CD14-positive monocyte (primary cell): ENCODE data around the gene SEPTIN5. TPM values are rescaled to one million over a fixed set of nuclear protein-coding genes. Genes with fewer than 3 reads are reported as not detected.

ENCODE experiments used
- DNase-seq, 3 donors: peaks; one replicate each; pipeline ENCODE4 v3.0.0-alpha.2; 2011 to 2022
- H2AFZ ChIP-seq: 2 replicates; pipeline ENCODE4 v1.6.0; 2012; ENCODE audit warnings: mild to moderate bottlenecking, low read depth, low read length, inconsistent platforms; ENCODE audit not compliant: insufficient read depth, poor library complexity, severe bottlenecking
- H3K27ac ChIP-seq, 2 donors: 1 replicate in 1 of 2; 2 replicates in 1 of 2; pipeline ENCODE4 v1.5.1; 2012 to 2013; ENCODE audit warnings: low read length in 2 of 2, control low read depth in 1 of 2, inconsistent platforms in 1 of 2, low read depth in 1 of 2, mild to moderate bottlenecking in 1 of 2
- H3K27me3 ChIP-seq, 2 donors: one replicate each; pipeline versions ENCODE4 v1.6.0 to v1.6.1; 2011 to 2013; ENCODE audit warnings: low read length in 2 of 2; ENCODE audit not compliant: control insufficient read depth in 2 of 2, insufficient read depth in 2 of 2
- H3K36me3 ChIP-seq, 2 donors: replicated peaks in 1 of 2; 1 replicate in 1 of 2; 2 replicates in 1 of 2; pipeline versions ENCODE4 v1.5.1 to v1.6.1; 2012 to 2013; ENCODE audit warnings: low read length in 2 of 2, control low read depth in 1 of 2, inconsistent platforms in 1 of 2, mild to moderate bottlenecking in 1 of 2; ENCODE audit not compliant: insufficient read depth in 2 of 2, control insufficient read depth in 1 of 2
- H3K4me1 ChIP-seq, 2 donors: 1 replicate in 1 of 2; 2 replicates in 1 of 2; pipeline versions ENCODE4 v1.5.1 to v1.6.1; 2012 to 2013; ENCODE audit warnings: low read length in 2 of 2, control low read depth in 1 of 2, inconsistent platforms in 1 of 2, mild to moderate bottlenecking in 1 of 2, moderate library complexity in 1 of 2; ENCODE audit not compliant: insufficient read depth in 2 of 2, control insufficient read depth in 1 of 2
- H3K4me2 ChIP-seq: replicated peaks from 2 replicates; pipeline ENCODE3; 2012; ENCODE audit warnings: low read length, moderate library complexity, mild to moderate bottlenecking; ENCODE audit not compliant: poor library complexity, severe bottlenecking; ENCODE audit errors: extremely low read depth
- H3K4me3 ChIP-seq, 3 experiments: fragments of 200-600 bp in 1 of 3; sonication (generic) in 1 of 3; replicated peaks in 1 of 3; 1 replicate in 2 of 3; 2 replicates in 1 of 3; pipeline ENCODE4 v1.5.1; 2011 to 2013; ENCODE audit warnings: low read length in 3 of 3, mild to moderate bottlenecking in 3 of 3, control low read depth in 2 of 3, low read depth in 2 of 3, inconsistent platforms in 1 of 3, moderate library complexity in 1 of 3
- H3K79me2 ChIP-seq: 2 replicates; pipeline ENCODE4 v1.6.0; 2012; ENCODE audit warnings: mild to moderate bottlenecking, control low read depth, inconsistent platforms, low read length, moderate library complexity; ENCODE audit not compliant: insufficient read depth
- H3K9ac ChIP-seq: 2 replicates; pipeline ENCODE4 v1.6.0; 2017; ENCODE audit warnings: low read length, mild to moderate bottlenecking; ENCODE audit not compliant: insufficient read depth, poor library complexity, severe bottlenecking
- H3K9me3 ChIP-seq, 2 donors: replicated peaks in 1 of 2; 1 replicate in 1 of 2; 2 replicates in 1 of 2; pipeline versions ENCODE4 v1.5.1 to v1.6.1; 2012 to 2013; ENCODE audit warnings: low read length in 2 of 2, control low read depth in 1 of 2; ENCODE audit not compliant: control insufficient read depth in 1 of 2, insufficient read depth in 1 of 2
- H4K20me1 ChIP-seq: 2 replicates; pipeline ENCODE4 v1.6.0; 2012; ENCODE audit warnings: mild to moderate bottlenecking, low read length, control low read depth, moderate library complexity; ENCODE audit not compliant: insufficient read depth
- H3K27ac Mint-ChIP-seq, 7 donors: one replicate each; pipeline ENCODE4 v1.8.0; 2020; ENCODE audit warnings: mild to moderate bottlenecking in 7 of 7, mixed read lengths in 7 of 7, moderate library complexity in 6 of 7, inconsistent platforms in 2 of 7
- H3K27me3 Mint-ChIP-seq, 3 donors: one replicate each; pipeline ENCODE4 v1.8.0; 2021 to 2022; ENCODE audit warnings: low read depth in 3 of 3, mild to moderate bottlenecking in 3 of 3, mixed read lengths in 3 of 3, moderate library complexity in 3 of 3, inconsistent platforms in 1 of 3
- H3K36me3 Mint-ChIP-seq, 2 donors: one replicate each; pipeline ENCODE4 v1.8.0; 2020; ENCODE audit warnings: mixed read lengths in 2 of 2, inconsistent platforms in 1 of 2, mild to moderate bottlenecking in 1 of 2
- H3K4me1 Mint-ChIP-seq: one replicate; pipeline ENCODE4 v1.8.0; 2020; ENCODE audit warnings: mild to moderate bottlenecking, mixed read lengths
- H3K4me3 Mint-ChIP-seq, 2 donors: one replicate each; pipeline ENCODE4 v1.8.0; 2020; ENCODE audit warnings: mild to moderate bottlenecking in 2 of 2, mixed read lengths in 2 of 2, moderate library complexity in 1 of 2
- H3K9me3 Mint-ChIP-seq, 7 donors: one replicate each; pipeline ENCODE4 v1.8.0; 2020 to 2022; ENCODE audit warnings: mixed read lengths in 7 of 7, mild to moderate bottlenecking in 6 of 7, moderate library complexity in 6 of 7, inconsistent platforms in 2 of 7
- WGBS: methylation state at CpG from one replicate; pipeline ENCODE4 v1.1.5; 2013; ENCODE audit warnings: missing lambda C conversion rate; ENCODE audit not compliant: insufficient coverage; 5-methylcytosine and 5-hydroxymethylcytosine counted together
- intact Hi-C, 2 donors: fragments of 100-400 bp; cut with micrococcal nuclease; formaldehyde crosslinking; loops; one replicate each; pipeline versions ENCODE4 v1.15.0 to v1.15.1; 2023
- polyA plus RNA-seq, 3 donors: library from polyadenylated mRNA; depleted of rRNA in 1 of 3; unstranded in 2 of 3; stranded (reverse) in 1 of 3; fragments of 300-500 nt in 2 of 3; fragments of >200 nt in 1 of 3; fragmentation: Illumina TruSeq in 2 of 3; gene quantifications; 1 replicate in 2 of 3; 2 replicates in 1 of 3; pipeline ENCODE4 v1.2.3, GENCODE V29; 2012 to 2021
- TF ChIP-seq, protein P1 (sequence below): fragments of 200-600 bp; IDR thresholded peaks from one replicate; pipeline ENCODE4 v1.8.0; 2022; ENCODE audit warnings: antibody characterized with exemption, mild to moderate bottlenecking

The SEPTIN5 gene
- polyA plus RNA-seq, 3 donors, result 0.50 to 0.64 TPM; not detected in 1

DNA sequence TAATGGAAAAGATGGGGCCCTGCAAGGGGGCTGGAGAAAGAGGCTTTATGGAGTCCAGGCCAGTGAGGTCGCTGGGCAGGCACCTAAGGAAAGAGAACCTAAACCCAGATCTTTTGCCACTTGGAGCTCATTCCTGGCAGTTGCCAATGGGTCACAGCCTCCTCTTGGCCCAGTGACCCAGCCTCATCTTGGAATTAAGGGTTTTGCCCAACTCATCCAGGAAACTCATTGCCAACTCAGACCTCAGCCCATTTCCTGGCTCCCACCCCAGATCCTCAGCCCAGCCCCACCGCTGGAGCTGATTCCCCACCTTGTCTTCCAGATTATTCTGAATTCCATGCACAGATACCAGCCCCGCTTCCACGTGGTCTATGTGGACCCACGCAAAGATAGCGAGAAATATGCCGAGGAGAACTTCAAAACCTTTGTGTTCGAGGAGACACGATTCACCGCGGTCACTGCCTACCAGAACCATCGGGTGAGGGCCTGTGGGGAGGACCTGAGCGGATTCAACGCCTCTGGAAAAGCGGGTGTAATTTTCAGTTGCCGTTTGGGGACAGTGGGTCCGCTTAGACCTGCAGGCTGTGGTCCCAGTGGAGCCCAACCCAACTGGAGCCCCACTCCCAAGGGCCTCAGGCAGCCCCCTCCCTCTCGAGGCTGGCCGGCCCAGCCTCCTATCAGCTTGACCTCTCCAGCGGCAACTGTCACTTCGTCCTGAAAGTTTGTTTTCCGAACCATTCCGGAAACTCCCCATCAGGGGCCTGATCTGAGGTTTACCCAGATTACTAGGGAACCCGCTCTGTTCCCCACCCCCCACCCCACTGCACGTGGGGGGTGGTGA, 50.6 kb downstream of the SEPTIN5 start:
- Histone ChIP-seq H3K9me3 (peaks cover 6 to 37% of the 10 kb centered on the region in 2 donors), H3K4me2 (peak overlapping the region; percentile 41), H3K27me3 (peaks cover 46 to 79% of the 10 kb centered on the region in 2 donors), H3K9ac (no peak overlapping the region), H3K27ac (no peak overlapping the region), H3K79me2 (no peaks in the 10 kb centered on the region), H3K4me1 (peaks cover 19 to 32% of the 10 kb centered on the region in 2 donors), H3K4me3 (no peak overlapping the region), H4K20me1 (no peaks in the 10 kb centered on the region), H2AFZ (no peak overlapping the region), H3K36me3 (no peaks in the 10 kb centered on the region)
- peaks cover 22% of the 10 kb centered on the region for H3K4me1 Mint-ChIP-seq
- H3K4me3 Mint-ChIP-seq, result peak overlapping the region; percentile 21 to 85
- no peak overlapping the region for H3K27ac Mint-ChIP-seq
- intact Hi-C loops, result no loop called here
- peaks cover 0 to 29% (median 14%) of the 10 kb centered on the region in 7 donors for H3K9me3 Mint-ChIP-seq
- DNase-seq, result no peak
- TF ChIP-seq, protein P1, sequence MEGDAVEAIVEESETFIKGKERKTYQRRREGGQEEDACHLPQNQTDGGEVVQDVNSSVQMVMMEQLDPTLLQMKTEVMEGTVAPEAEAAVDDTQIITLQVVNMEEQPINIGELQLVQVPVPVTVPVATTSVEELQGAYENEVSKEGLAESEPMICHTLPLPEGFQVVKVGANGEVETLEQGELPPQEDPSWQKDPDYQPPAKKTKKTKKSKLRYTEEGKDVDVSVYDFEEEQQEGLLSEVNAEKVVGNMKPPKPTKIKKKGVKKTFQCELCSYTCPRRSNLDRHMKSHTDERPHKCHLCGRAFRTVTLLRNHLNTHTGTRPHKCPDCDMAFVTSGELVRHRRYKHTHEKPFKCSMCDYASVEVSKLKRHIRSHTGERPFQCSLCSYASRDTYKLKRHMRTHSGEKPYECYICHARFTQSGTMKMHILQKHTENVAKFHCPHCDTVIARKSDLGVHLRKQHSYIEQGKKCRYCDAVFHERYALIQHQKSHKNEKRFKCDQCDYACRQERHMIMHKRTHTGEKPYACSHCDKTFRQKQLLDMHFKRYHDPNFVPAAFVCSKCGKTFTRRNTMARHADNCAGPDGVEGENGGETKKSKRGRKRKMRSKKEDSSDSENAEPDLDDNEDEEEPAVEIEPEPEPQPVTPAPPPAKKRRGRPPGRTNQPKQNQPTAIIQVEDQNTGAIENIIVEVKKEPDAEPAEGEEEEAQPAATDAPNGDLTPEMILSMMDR, result no peak
- peaks cover 74 to 89% (median 79%) of the 10 kb centered on the region in 3 donors for H3K27me3 Mint-ChIP-seq
- peaks cover 4 to 13% of the 10 kb centered on the region in 2 donors for H3K36me3 Mint-ChIP-seq
- 63% methylated on average over 19 of the region's 25 CpGs for WGBS

DNA sequence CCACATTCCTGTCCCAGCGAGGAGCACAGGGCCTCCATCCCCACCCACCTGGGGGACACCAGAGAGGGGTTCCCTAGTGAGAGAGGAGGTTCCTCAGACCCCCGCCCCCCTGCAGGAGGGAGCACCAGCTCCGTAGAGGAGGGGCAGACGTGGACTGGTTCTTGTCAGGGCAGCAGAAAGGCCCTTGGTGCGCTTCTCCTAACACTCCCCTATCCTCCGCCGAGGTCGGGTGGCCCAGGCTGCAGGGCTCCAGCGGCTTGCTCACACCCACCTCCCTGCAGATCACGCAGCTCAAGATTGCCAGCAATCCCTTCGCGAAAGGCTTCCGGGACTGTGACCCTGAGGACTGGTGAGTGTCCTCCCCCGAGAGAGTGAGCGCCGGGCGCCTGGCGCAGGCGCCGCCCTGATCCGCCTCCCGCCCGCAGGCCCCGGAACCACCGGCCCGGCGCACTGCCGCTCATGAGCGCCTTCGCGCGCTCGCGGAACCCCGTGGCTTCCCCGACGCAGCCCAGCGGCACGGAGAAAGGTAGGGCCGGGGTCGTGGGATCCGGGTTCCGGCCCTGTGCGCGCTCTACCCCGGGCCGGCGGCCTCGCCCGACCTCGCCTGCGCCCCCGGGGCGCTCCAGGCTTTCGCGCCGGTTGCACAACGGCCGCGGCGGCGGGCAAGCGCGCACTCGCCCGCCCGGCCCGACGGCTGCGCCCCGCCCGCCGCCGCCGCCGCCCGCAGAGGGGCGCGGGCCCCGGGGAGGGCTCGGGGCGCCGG, 51.4 kb downstream of the SEPTIN5 start:
- peak overlapping the region; percentile 51 for H3K4me2 ChIP-seq
- intact Hi-C loops, result no loop called here
- H4K20me1 ChIP-seq, result no peaks in the 10 kb centered on the region
- H3K4me1 Mint-ChIP-seq, result peaks cover 17% of the 10 kb centered on the region
- H3K9me3 Mint-ChIP-seq, result peaks cover 0 to 24% (median 9%) of the 10 kb centered on the region in 7 donors
- H3K27ac Mint-ChIP-seq, result no peak overlapping the region
- peak overlapping the region in 1 of 3 experiments; percentile 47 for H3K4me3 ChIP-seq
- no peaks in the 10 kb centered on the region for H3K79me2 ChIP-seq
- no peak for DNase-seq
- WGBS, result 1% methylated on average over 79 of the region's 83 CpGs
- H3K27me3 ChIP-seq, result peaks cover 45 to 80% of the 10 kb centered on the region in 2 donors
- H3K9me3 ChIP-seq, result peaks cover 6 to 36% of the 10 kb centered on the region in 2 donors
- H3K27ac ChIP-seq, result no peak overlapping the region
- peak overlapping the region; percentile 35 for H2AFZ ChIP-seq
- H3K9ac ChIP-seq, result no peak overlapping the region
- peaks cover 16 to 32% of the 10 kb centered on the region in 2 donors for H3K4me1 ChIP-seq
- H3K36me3 Mint-ChIP-seq, result peaks cover 0 to 8% of the 10 kb centered on the region in 2 donors
- no peaks in the 10 kb centered on the region for H3K36me3 ChIP-seq
- TF ChIP-seq, protein P1, result no peak
- H3K4me3 Mint-ChIP-seq, result peak overlapping the region; percentile 66 to 85
- peaks cover 76 to 92% (median 80%) of the 10 kb centered on the region in 3 donors for H3K27me3 Mint-ChIP-seq
